Activated CD4-positive, alpha-beta memory T cell treated with anti-CD3 and anti-CD28 coated beads, Interleukin-2, amount 10 ng/mL, durations not matched to agents 7 days and 5 days (primary cell): Measurements from ENCODE around the gene POLD4. TPM values are rescaled to one million over a fixed set of nuclear protein-coding genes. Genes with fewer than 3 reads are reported as not detected.
"Not testable (repeated sequence)": the region's sequence is repeated elsewhere in the genome, so short reads cannot be mapped to it uniquely, and the experiment has no call there.

Experiments used
- CTCF ChIA-PET: fragments of 350-600 bp; sonication (Branson Sonifier 250); formaldehyde crosslinking; loops from one replicate; lab custom pipeline; 2021; ENCODE audit warnings: antibody characterized with exemption, inconsistent platforms; lab: Charles Lee
- POLR2A ChIA-PET: fragments of 350-600 bp; sonication (Branson Sonifier 250); formaldehyde crosslinking; loops from one replicate; lab custom pipeline; 2021; ENCODE audit warnings: antibody characterized with exemption; lab: Charles Lee
- DNase-seq: peaks from one replicate; pipeline ENCODE4 v3.0.0-alpha.2; 2020
- H3K27ac Mint-ChIP-seq: one replicate; pipeline ENCODE4 v1.8.0; 2021; ENCODE audit warnings: mild to moderate bottlenecking, mixed read lengths
- H3K27me3 Mint-ChIP-seq: one replicate; pipeline ENCODE4 v1.8.0; 2021; ENCODE audit warnings: mixed read lengths
- H3K36me3 Mint-ChIP-seq: one replicate; pipeline ENCODE4 v1.8.0; 2021; ENCODE audit warnings: low read depth, mixed read lengths
- H3K4me1 Mint-ChIP-seq: one replicate; pipeline ENCODE4 v1.8.0; 2021; ENCODE audit warnings: mixed read lengths
- H3K4me3 Mint-ChIP-seq: one replicate; pipeline ENCODE4 v1.8.0; 2021; ENCODE audit warnings: mild to moderate bottlenecking, mixed read lengths
- H3K9me3 Mint-ChIP-seq: one replicate; pipeline ENCODE4 v1.8.0; 2021; ENCODE audit warnings: mixed read lengths
- total RNA-seq, 2 experiments: library from RNA; stranded (reverse); gene quantifications; one replicate each; pipeline ENCODE4 v1.2.3, GENCODE V29; 2021

POLD4 gene
- total RNA-seq, 2 experiments from 2014 or later = 74.0 to 74.1 TPM

- no peak for DNase-seq
- Mint-ChIP-seq H3K9me3 (no peaks in the 10 kb centered on the region), H3K36me3 (no peaks in the 10 kb centered on the region), H3K27ac (no peak overlapping the region), H3K4me3 (no peak overlapping the region), H3K4me1 (peaks cover 26% of the 10 kb centered on the region), H3K27me3 (no peaks in the 10 kb centered on the region)
- POLR2A ChIA-PET = interaction anchor here (1.4 to 4.4 kb wide), 4 partner anchors 7 to 31 kb away, joined by 3 to 23 read pairs (median 5); partner anchors contain the start of gene POLD4
- CTCF ChIA-PET = interaction anchor here (0.6 to 5.6 kb wide), 29 partner anchors 6 to 1433 kb away, joined by 3 to 56 read pairs (median 7); partner anchors contain the start of genes CLCF1, GRK2, PITPNM1 and POLD4
These were observed 7.2 kb downstream of the POLD4 start for GRCh38 chr11:67345920-67346819.

- Mint-ChIP-seq H3K4me1 (peaks cover 24% of the 10 kb centered on the region), H3K27me3 (no peaks in the 10 kb centered on the region), H3K27ac (no peak overlapping the region), H3K36me3 (no peaks in the 10 kb centered on the region), H3K4me3 (no peak overlapping the region), H3K9me3 (no peaks in the 10 kb centered on the region)
- no peak for DNase-seq
- ChIA-PET POLR2A (interaction anchor here (1.4 to 4.4 kb wide), 4 partner anchors 8 to 31 kb away, joined by 3 to 23 read pairs (median 5); partner anchors contain the start of gene POLD4), CTCF (interaction anchor here (0.7 to 5.6 kb wide), 30 partner anchors 7 to 227 kb away, joined by 3 to 56 read pairs (median 6); partner anchors contain the start of genes CLCF1, GRK2, PITPNM1 and POLD4)
These were observed 8.0 kb downstream of the POLD4 start for GRCh38 chr11:67345247-67345919.

- H3K27ac Mint-ChIP-seq = peak overlapping the region; percentile 66
- DNase-seq = no peak
- ChIA-PET CTCF (interaction anchor here (0.6 to 5.6 kb wide), 8 partner anchors 8 to 177 kb away, joined by 3 to 56 read pairs (median 5); partner anchors contain the start of gene POLD4), POLR2A (interaction anchor here (4.4 kb wide), 1 partner anchor 9 kb away, joined by 23 read pairs; the partner anchor contains the start of gene POLD4)
- no peak overlapping the region for H3K4me3 Mint-ChIP-seq
- no peaks in the 10 kb centered on the region for H3K9me3 Mint-ChIP-seq
- H3K4me1 Mint-ChIP-seq = peaks cover 24% of the 10 kb centered on the region
- H3K36me3 Mint-ChIP-seq = no peaks in the 10 kb centered on the region
- no peaks in the 10 kb centered on the region for H3K27me3 Mint-ChIP-seq
These were observed 9.1 kb downstream of the POLD4 start for GRCh38 chr11:67344264-67344663.

GRCh38 chr11:67337257-67337656, 16.1 kb downstream of the POLD4 start:
- no peaks in the 10 kb centered on the region for H3K9me3 Mint-ChIP-seq
- H3K4me1 Mint-ChIP-seq = no peaks in the 10 kb centered on the region
- H3K4me3 Mint-ChIP-seq = no peak overlapping the region
- no peaks in the 10 kb centered on the region for H3K36me3 Mint-ChIP-seq
- CTCF ChIA-PET = interaction anchor here (1.3 to 1.8 kb wide), 2 partner anchors 9 to 45 kb away, joined by 5 to 8 read pairs; no protein-coding TSS in a partner anchor
- no peak overlapping the region for H3K27ac Mint-ChIP-seq
- H3K27me3 Mint-ChIP-seq = no peaks in the 10 kb centered on the region
- POLR2A ChIA-PET = no interaction called here
- no peak for DNase-seq

GRCh38 chr11:67332081-67332691, 21.2 kb downstream of the POLD4 start:
- Mint-ChIP-seq H3K9me3 (no peaks in the 10 kb centered on the region), H3K4me3 (no peak overlapping the region)

GRCh38 chr11:67323526-67323925, 29.8 kb downstream of the POLD4 start:
- H3K4me1 Mint-ChIP-seq = peaks cover 4% of the 10 kb centered on the region
- H3K27ac Mint-ChIP-seq = no peak overlapping the region
- ChIA-PET CTCF (interaction anchor here (1.0 to 4.6 kb wide), 4 partner anchors 13 to 61 kb away, joined by 3 to 22 read pairs (median 6); no protein-coding TSS in a partner anchor), POLR2A (no interaction called here)
- H3K36me3 Mint-ChIP-seq = no peaks in the 10 kb centered on the region
- H3K4me3 Mint-ChIP-seq = no peak overlapping the region
- no peak for DNase-seq
- no peaks in the 10 kb centered on the region for H3K27me3 Mint-ChIP-seq
- H3K9me3 Mint-ChIP-seq = no peaks in the 10 kb centered on the region

More at GRCh38 chr11:67332081-67332691, 21.2 kb downstream of the POLD4 start:
- Mint-ChIP-seq H3K4me1 (no peaks in the 10 kb centered on the region), H3K36me3 (no peaks in the 10 kb centered on the region), H3K27ac (no peak overlapping the region), H3K27me3 (no peaks in the 10 kb centered on the region)
- no peak for DNase-seq
- ChIA-PET POLR2A (interaction anchor here (1.2 to 1.6 kb wide), 2 partner anchors 10 to 61 kb away, joined by 3 to 5 read pairs; no protein-coding TSS in a partner anchor), CTCF (interaction anchor here (0.7 kb wide), 1 partner anchor 86 kb away, joined by 4 read pairs; no protein-coding TSS in a partner anchor)

- peaks cover 11% of the 10 kb centered on the region for H3K4me1 Mint-ChIP-seq
- H3K36me3 Mint-ChIP-seq = peaks cover 4% of the 10 kb centered on the region
- no peak overlapping the region for H3K27ac Mint-ChIP-seq
- POLR2A ChIA-PET = interaction anchor here (0.9 to 1.5 kb wide), 4 partner anchors 10 to 82 kb away, joined by 3 to 5 read pairs (median 4); no protein-coding TSS in a partner anchor
- DNase-seq = no peak
- H3K27me3 Mint-ChIP-seq = no peaks in the 10 kb centered on the region
- H3K4me3 Mint-ChIP-seq = no peak overlapping the region
- CTCF ChIA-PET = interaction anchor here (1.9 to 4.6 kb wide), 2 partner anchors 31 to 59 kb away, joined by 6 to 22 read pairs; partner anchors contain the start of gene POLD4
- H3K9me3 Mint-ChIP-seq = no peaks in the 10 kb centered on the region
These were observed 31.3 kb downstream of the POLD4 start for GRCh38 chr11:67322049-67322448.

- no peaks in the 10 kb centered on the region for H3K9me3 Mint-ChIP-seq
- CTCF ChIA-PET = interaction anchor here (0.6 to 4.6 kb wide), 3 partner anchors 21 to 58 kb away, joined by 3 to 22 read pairs (median 6); partner anchors contain the start of gene POLD4
- H3K36me3 Mint-ChIP-seq = peaks cover 4% of the 10 kb centered on the region
- H3K27ac Mint-ChIP-seq = no peak overlapping the region
- POLR2A ChIA-PET = interaction anchor here (0.9 to 1.5 kb wide), 3 partner anchors 10 to 81 kb away, joined by 3 to 5 read pairs (median 5); no protein-coding TSS in a partner anchor
- no peak for DNase-seq
- peaks cover 15% of the 10 kb centered on the region for H3K4me1 Mint-ChIP-seq
- H3K4me3 Mint-ChIP-seq = no peak overlapping the region
- H3K27me3 Mint-ChIP-seq = no peaks in the 10 kb centered on the region
These were observed 32.0 kb downstream of the POLD4 start for GRCh38 chr11:67321313-67321871.

- DNase-seq = no peak
These were observed 32.7 kb downstream of the POLD4 start for GRCh38 chr11:67320691-67321090.

GRCh38 chr11:67320011-67320410, 33.3 kb downstream of the POLD4 start:
- Mint-ChIP-seq H3K4me1 (peaks cover 23% of the 10 kb centered on the region), H3K9me3 (no peaks in the 10 kb centered on the region), H3K27ac (no peak overlapping the region), H3K36me3 (peaks cover 4% of the 10 kb centered on the region), H3K27me3 (no peaks in the 10 kb centered on the region), H3K4me3 (no peak overlapping the region)
- ChIA-PET CTCF (interaction anchor here (1.0 to 5.1 kb wide), 3 partner anchors 32 to 63 kb away, joined by 3 to 42 read pairs (median 22); partner anchors contain the start of gene POLD4), POLR2A (interaction anchor here (1.1 to 6.3 kb wide), 5 partner anchors 32 to 80 kb away, joined by 3 to 53 read pairs (median 4); partner anchors contain the start of gene ANKRD13D)
- DNase-seq = no peak

More at GRCh38 chr11:67320691-67321090, 32.7 kb downstream of the POLD4 start:
- POLR2A ChIA-PET = interaction anchor here (1.2 to 4.4 kb wide), 2 partner anchors 33 to 57 kb away, joined by 3 to 49 read pairs; no protein-coding TSS in a partner anchor
- H3K27ac Mint-ChIP-seq = no peak overlapping the region
- peaks cover 18% of the 10 kb centered on the region for H3K4me1 Mint-ChIP-seq
- no peaks in the 10 kb centered on the region for H3K9me3 Mint-ChIP-seq
- H3K27me3 Mint-ChIP-seq = no peaks in the 10 kb centered on the region
- no peak overlapping the region for H3K4me3 Mint-ChIP-seq
- CTCF ChIA-PET = interaction anchor here (1.0 to 5.1 kb wide), 3 partner anchors 31 to 62 kb away, joined by 3 to 42 read pairs (median 22); partner anchors contain the start of gene POLD4
- H3K36me3 Mint-ChIP-seq = peaks cover 4% of the 10 kb centered on the region

- POLR2A ChIA-PET = interaction anchor here (0.6 to 6.3 kb wide), 6 partner anchors 10 to 232 kb away, joined by 3 to 53 read pairs (median 6); partner anchors contain the start of gene ANKRD13D
- H3K27ac Mint-ChIP-seq, DNase-seq, H3K36me3 Mint-ChIP-seq, H3K9me3 Mint-ChIP-seq, H3K27me3 Mint-ChIP-seq: not testable (repeated sequence)
- H3K4me3 Mint-ChIP-seq = peak overlapping the region; percentile 83
- CTCF ChIA-PET = interaction anchor here (0.6 to 5.1 kb wide), 6 partner anchors 20 to 181 kb away, joined by 3 to 42 read pairs (median 4); partner anchors contain the start of gene POLD4
- H3K4me1 Mint-ChIP-seq = peaks cover 29% of the 10 kb centered on the region
These were observed 34.5 kb downstream of the POLD4 start for GRCh38 chr11:67318876-67319275.
